Subcutaneous adipose tissue (tissue), 4 donors: ENCODE measurements around the gene RAB11FIP3. TPM values are rescaled to one million over a fixed set of nuclear protein-coding genes. Genes with fewer than 3 reads are reported as not detected.

Experiments used
- total RNA-seq, 4 donors: library from RNA; depleted of rRNA; stranded (reverse); fragments of >200 nt; gene quantifications; one replicate each; pipeline ENCODE4 v1.1.0, GENCODE V29; 2016
- TF ChIP-seq, protein P1 (sequence below): fragments of 450-650 bp; IDR thresholded peaks from one replicate; pipeline ENCODE4 v1.5.1; 2016; ENCODE audit warnings: low read depth, mild to moderate bottlenecking, control low read depth, antibody characterized with exemption, moderate library complexity

RAB11FIP3 gene
- total RNA-seq, 4 donors from 2014 or later, result 10.9 to 35.0 (median 21.0) TPM

DNA sequence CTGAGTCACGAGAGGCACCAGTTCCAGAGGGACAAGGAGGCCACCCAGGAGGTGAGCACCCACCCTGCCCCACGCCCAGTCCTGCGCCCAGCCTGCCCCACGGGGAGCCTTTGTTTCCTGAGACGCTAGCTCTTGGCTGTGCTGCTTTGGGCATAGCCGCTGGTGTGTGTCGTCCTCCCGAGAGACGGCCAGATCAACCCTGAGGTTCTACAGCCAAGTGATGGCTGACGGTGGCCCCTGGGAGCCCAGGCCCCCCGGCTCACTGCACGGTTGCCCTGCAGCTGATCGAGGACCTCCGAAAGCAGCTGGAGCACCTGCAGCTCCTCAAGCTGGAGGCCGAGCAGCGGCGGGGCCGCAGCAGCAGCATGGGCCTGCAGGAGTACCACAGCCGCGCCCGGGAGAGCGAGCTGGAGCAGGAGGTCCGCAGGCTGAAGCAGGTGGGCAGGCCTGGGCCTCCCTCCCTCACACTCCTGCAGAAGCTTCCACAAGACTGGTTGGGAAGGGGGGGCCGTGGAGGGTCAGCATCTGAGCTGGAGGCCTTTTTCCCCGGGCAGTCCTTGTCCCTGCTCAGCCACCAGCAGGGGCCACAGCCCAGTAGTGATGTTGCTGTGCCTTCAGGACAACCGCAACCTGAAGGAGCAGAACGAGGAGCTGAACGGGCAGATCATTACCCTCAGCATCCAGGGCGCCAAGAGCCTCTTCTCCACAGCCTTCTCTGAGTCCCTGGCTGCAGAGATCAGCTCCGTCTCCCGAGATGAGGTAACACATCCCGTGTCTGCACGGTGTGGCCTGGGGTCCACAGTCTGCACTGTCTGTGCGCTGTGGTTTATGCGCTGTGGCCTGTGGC is 94.6 kb downstream of the RAB11FIP3 start:
- TF ChIP-seq, protein P1, sequence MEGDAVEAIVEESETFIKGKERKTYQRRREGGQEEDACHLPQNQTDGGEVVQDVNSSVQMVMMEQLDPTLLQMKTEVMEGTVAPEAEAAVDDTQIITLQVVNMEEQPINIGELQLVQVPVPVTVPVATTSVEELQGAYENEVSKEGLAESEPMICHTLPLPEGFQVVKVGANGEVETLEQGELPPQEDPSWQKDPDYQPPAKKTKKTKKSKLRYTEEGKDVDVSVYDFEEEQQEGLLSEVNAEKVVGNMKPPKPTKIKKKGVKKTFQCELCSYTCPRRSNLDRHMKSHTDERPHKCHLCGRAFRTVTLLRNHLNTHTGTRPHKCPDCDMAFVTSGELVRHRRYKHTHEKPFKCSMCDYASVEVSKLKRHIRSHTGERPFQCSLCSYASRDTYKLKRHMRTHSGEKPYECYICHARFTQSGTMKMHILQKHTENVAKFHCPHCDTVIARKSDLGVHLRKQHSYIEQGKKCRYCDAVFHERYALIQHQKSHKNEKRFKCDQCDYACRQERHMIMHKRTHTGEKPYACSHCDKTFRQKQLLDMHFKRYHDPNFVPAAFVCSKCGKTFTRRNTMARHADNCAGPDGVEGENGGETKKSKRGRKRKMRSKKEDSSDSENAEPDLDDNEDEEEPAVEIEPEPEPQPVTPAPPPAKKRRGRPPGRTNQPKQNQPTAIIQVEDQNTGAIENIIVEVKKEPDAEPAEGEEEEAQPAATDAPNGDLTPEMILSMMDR, result no peak

DNA sequence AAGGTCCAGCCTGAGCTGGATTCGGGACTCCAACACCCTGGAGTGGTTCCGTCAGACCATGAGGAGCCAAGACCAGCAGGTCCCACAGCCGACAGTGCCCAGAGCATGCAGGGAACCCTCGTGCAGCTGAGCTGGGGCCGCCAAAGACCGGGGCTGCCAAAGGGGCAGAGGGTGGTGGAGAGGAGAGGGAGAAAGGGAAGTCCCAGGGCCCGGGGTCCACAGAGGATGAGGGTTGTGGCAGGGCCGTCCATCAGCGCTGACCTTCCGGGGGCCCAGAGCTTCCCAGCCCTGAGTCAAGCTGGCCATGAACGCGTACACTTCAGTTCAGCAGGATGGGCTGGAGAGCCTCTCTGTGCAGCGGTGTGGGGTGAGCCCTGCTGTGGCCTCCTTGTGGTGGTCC is 95.4 kb downstream of the RAB11FIP3 start:
- TF ChIP-seq, protein P1, result no peak

DNA sequence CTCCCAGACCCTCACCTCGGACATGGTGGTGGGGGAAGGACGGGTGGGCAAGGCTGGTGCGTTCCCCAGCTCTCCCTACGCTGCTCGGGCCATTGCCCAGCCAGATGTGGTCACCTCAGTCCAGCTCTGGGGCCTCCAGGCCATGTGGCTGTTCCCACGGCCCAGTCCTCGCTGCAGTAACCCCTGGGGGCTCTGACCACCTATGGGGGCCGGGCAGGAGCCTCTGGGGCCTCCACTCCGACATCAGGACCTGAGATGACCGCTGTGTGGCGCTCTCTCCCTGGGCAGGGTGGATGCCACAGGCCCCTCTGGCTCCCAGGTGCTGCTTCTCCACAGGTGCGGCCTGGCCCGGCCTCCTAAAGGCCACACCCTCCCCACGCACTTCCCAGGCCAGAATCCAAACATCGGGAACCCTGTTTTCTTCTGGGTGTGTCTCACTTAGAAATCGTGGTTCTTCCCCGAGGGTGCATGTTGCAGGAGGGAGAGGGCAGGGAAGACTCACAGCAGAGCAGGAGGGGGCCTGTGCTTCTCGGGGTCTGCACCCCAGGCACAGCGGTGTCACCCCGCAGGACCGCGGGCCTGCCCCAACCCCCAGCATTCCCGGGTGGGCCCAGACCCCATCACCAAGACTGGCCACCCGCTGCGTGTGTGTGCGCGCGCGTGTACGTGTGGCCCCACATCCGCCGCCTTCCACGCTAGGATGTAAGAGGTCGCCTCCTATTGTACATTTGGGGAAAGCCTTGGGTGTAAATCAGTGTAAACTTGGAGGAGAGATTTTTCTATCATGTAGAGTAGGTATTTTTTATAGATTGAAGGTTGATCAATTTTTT is 96.1 kb downstream of the RAB11FIP3 start:
- TF ChIP-seq, protein P1, result no peak

DNA sequence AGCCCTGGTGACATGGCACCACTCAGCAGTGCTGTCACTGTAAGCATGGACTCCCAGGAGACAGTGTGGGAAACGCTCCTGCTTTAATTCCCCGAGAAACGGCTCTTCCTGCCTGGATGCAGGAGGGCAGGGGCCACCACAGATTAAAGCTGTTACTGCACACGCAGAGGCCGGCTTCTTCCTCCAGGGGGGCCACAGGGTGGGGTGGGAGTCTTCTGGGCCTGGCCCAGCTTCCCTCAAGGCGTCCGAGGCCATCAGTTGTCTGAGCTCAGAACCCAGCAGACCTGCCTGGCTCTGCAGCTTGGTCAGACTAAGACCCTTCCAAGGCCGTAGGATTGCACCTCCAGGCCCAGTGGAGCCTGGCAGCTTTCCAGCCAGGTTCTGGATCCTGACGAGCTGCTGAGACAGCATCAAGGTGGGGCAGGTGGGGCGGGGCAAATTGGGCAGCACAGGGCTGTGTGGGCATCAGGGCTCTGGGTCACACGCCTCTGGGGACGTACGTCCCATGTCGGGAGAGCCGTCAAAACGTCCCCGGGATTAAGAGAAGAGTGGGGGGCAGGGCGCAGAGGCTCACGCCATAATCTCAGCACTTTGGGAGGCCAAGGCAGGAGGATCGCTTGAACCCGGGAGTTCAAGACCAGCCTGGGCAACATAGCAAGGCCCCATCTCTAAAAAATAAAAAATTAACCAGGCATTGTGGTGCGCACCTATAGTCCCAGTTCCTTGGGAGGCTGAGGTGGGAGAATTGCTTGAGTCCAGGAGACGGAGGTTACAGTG is 97.1 kb downstream of the RAB11FIP3 start:
- TF ChIP-seq, protein P1, result no peak

DNA sequence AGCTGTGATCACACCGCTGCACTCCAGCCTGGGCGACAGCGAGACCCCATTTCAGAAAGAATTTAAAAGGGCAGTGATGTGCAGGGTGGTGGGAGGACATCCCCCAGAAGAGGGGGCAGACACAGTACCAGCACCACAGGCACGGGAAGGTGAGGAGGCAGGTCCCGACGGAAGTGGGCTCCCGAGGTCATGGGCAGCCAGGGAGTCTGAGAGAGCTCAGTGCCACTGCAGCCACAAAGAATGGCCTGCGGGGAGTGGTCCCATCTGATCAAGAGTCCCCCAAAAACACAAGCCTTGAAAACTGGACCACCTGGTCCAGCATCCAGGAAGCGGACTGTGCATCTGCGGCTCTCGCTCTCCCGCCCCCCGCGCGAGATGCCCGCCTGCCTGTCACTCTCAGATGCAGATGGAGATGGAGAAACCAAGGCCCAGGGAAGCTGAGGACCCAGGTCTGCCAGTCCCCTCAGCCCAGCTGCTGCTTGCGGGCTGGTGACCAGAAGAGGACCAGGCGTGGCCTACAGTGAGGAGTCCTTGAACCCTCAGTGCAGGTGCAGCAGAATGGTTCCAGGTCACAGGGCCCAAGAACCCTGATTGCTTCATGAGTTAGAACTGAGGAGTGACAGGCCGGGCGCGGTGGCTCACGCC is 97.8 kb downstream of the RAB11FIP3 start:
- TF ChIP-seq, protein P1, result no peak

DNA sequence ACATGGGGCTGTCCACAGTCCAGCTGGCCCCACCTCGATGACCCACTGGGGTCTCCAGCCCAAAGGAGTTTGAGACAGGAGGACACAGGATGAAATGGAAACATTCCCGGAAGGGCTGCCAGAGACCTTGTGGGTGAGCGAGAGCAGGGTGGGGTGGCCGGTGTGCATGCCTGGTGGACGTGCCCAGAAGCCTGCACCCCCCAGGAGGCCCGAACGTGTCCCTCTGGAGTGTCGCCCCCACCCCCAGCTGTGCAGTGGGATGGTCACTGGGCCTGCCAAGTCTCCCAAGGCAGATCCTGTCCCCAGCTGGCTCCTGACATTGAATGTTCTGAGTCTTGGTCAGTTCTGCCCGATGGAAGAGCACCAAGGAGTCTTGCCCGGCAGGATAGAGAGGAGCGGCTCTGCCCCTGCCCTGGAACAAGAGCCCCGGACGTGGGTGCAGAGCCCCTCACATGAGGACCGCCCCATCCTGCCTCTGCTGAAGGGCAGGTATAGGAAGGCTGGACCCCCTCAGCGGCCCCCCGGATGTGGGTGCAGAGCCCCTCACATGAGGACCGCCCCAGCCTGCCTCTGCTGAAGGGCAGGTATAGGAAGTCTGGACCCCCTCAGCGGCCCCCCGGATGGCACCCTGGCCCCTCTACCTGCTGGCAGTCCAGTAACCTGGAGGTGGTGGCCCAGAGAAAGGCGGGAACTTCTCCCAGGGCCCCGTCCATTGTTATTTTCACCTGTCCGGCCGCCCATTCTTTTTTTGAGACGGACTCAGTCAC is 99.0 kb downstream of the RAB11FIP3 start:
- TF ChIP-seq, protein P1, result no peak
